Thyroid gland (tissue), 4 donors: ENCODE measurements around the gene WNK2. TPM values are rescaled to one million over a fixed set of nuclear protein-coding genes. Genes with fewer than 3 reads are reported as not detected.

Source experiments
- DNase-seq, 2 donors: peaks; one replicate each; pipeline ENCODE4 v3.0.0-alpha.2; 2019
- H3K27ac ChIP-seq, 3 donors: fragments of 200-600 bp; sonication (generic); 1 replicate in 2 of 3; 2 replicates in 1 of 3; pipeline ENCODE4 v1.5.1; 2016 to 2019; ENCODE audit warnings: mild to moderate bottlenecking in 1 of 3, moderate library complexity in 1 of 3
- H3K27me3 ChIP-seq: fragments of 200-600 bp; sonication (generic); one replicate; pipeline ENCODE4 v1.5.1; 2019
- H3K36me3 ChIP-seq, 2 donors: fragments of 200-600 bp; sonication (generic); one replicate each; pipeline ENCODE4 v1.5.1; 2016 to 2019
- H3K4me1 ChIP-seq, 2 donors: fragments of 200-600 bp; sonication (generic); one replicate each; pipeline ENCODE4 v1.5.1; 2017 to 2019
- H3K4me3 ChIP-seq, 3 donors: fragments of 200-600 bp; sonication (generic); replicated peaks in 1 of 3; 1 replicate in 2 of 3; 2 replicates in 1 of 3; pipeline ENCODE4 v1.5.1; 2016; ENCODE audit warnings: mild to moderate bottlenecking in 1 of 3
- H3K9me3 ChIP-seq: fragments of 200-600 bp; sonication (generic); one replicate; pipeline ENCODE4 v1.5.1; 2017
- CTCF ChIP-seq, 6 experiments: fragments of 200-600 bp in 3 of 6; fragments of 450-650 bp in 3 of 6; sonication (generic) in 3 of 6; IDR thresholded peaks; one replicate each; pipeline ENCODE4 v1.5.1; 2016 to 2019; ENCODE audit warnings: antibody characterized with exemption in 6 of 6, mild to moderate bottlenecking in 2 of 6, inconsistent platforms in 1 of 6, moderate library complexity in 1 of 6
- POLR2A ChIP-seq, 2 donors: fragments of 450-650 bp; IDR thresholded peaks; one replicate each; pipeline ENCODE4 v1.6.1; 2017; ENCODE audit warnings: antibody characterized with exemption in 2 of 2, mild to moderate bottlenecking in 2 of 2, moderate library complexity in 1 of 2
- WGBS, 2 donors: methylation state at CpG; one replicate each; pipeline ENCODE4 v1.1.5; 2017; 5-methylcytosine and 5-hydroxymethylcytosine counted together
- intact Hi-C: fragments of 100-400 bp; cut with DNase I; formaldehyde crosslinking; loops from one replicate; pipeline ENCODE4 v1.15.1; 2023
- total RNA-seq, 4 donors: library from RNA; depleted of rRNA; stranded (reverse); fragments of >200 nt; gene quantifications; one replicate each; pipeline ENCODE4 v1.2.3, GENCODE V29; 2016

The WNK2 gene
- total RNA-seq, 4 donors from 2014 or later, result 0.94 to 8.5 (median 8.1) TPM

GRCh38 chr9:93168581-93168980 is 15.4 kb upstream of the WNK2 start:
- H3K27ac ChIP-seq, result no peak overlapping the region
- H3K4me1 ChIP-seq, result no peaks in the 10 kb centered on the region
- TF ChIP-seq CTCF (IDR thresholded peaks at IDR 0.05) (no peak), POLR2A (IDR thresholded peaks at IDR 0.05) (no peak)
- H3K9me3 ChIP-seq, result no peaks in the 10 kb centered on the region
- H3K36me3 ChIP-seq, result no peaks in the 10 kb centered on the region
- no peaks in the 10 kb centered on the region for H3K27me3 ChIP-seq
- DNase-seq, result no peak
- no peak overlapping the region for H3K4me3 ChIP-seq
- intact Hi-C loops, result loop anchor here (10.0 kb wide), 1 partner anchor 396 kb away; no protein-coding TSS in a partner anchor
- 95 to 98% methylated on average over 5 of the region's 5 CpGs for WGBS, 2 donors

- Histone ChIP-seq H3K36me3 (no peaks in the 10 kb centered on the region), H3K4me1 (no peaks in the 10 kb centered on the region), H3K4me3 (no peak overlapping the region), H3K27me3 (no peaks in the 10 kb centered on the region), H3K9me3 (no peaks in the 10 kb centered on the region), H3K27ac (no peak overlapping the region)
- WGBS, 2 donors, result 91 to 100% methylated on average over 1 of the region's 1 CpG
- DNase-seq, result no peak
- intact Hi-C loops, result loop anchor here (10.0 kb wide), 1 partner anchor 395 kb away; no protein-coding TSS in a partner anchor
- no peak for TF ChIP-seq POLR2A (IDR thresholded peaks at IDR 0.05)
- TF ChIP-seq CTCF (IDR thresholded peaks at IDR 0.05), result no peak
Measured at GRCh38 chr9:93169444-93169843, 14.5 kb upstream of the WNK2 start.

GRCh38 chr9:93170571-93170970 is 13.4 kb upstream of the WNK2 start:
- no peaks in the 10 kb centered on the region for H3K36me3 ChIP-seq
- no peak for TF ChIP-seq CTCF (IDR thresholded peaks at IDR 0.05)
- TF ChIP-seq POLR2A (IDR thresholded peaks at IDR 0.05), result no peak
- no peaks in the 10 kb centered on the region for H3K27me3 ChIP-seq
- no peak for DNase-seq
- 87 to 90% methylated on average over 8 of the region's 8 CpGs for WGBS, 2 donors
- no peak overlapping the region for H3K27ac ChIP-seq
- intact Hi-C loops, result no loop called here
- H3K4me1 ChIP-seq, result no peaks in the 10 kb centered on the region
- H3K4me3 ChIP-seq, result no peak overlapping the region
- H3K9me3 ChIP-seq, result no peaks in the 10 kb centered on the region

- Histone ChIP-seq H3K36me3 (no peaks in the 10 kb centered on the region), H3K27me3 (no peaks in the 10 kb centered on the region), H3K4me3 (no peak overlapping the region), H3K27ac (no peak overlapping the region), H3K9me3 (no peaks in the 10 kb centered on the region), H3K4me1 (no peaks in the 10 kb centered on the region)
- TF ChIP-seq CTCF (IDR thresholded peaks at IDR 0.05) (no peak), POLR2A (IDR thresholded peaks at IDR 0.05) (no peak)
- intact Hi-C loops, result no loop called here
- 95 to 99% methylated on average over 6 to 7 of the region's 8 CpGs for WGBS, 2 donors
- no peak for DNase-seq
Measured at GRCh38 chr9:93171261-93171990, 12.5 kb upstream of the WNK2 start.

- 78 to 87% methylated on average over 14 to 18 of the region's 20 CpGs for WGBS, 2 donors
- H3K9me3 ChIP-seq, result no peaks in the 10 kb centered on the region
- intact Hi-C loops, result no loop called here
- H3K27me3 ChIP-seq, result no peaks in the 10 kb centered on the region
- no peak overlapping the region for H3K4me3 ChIP-seq
- no peak overlapping the region for H3K27ac ChIP-seq
- H3K36me3 ChIP-seq, result no peaks in the 10 kb centered on the region
- no peak for TF ChIP-seq POLR2A (IDR thresholded peaks at IDR 0.05)
- TF ChIP-seq CTCF (IDR thresholded peaks at IDR 0.05), result no peak
- DNase-seq, result no peak
- H3K4me1 ChIP-seq, result no peaks in the 10 kb centered on the region
Measured at GRCh38 chr9:93172666-93173364, 11.1 kb upstream of the WNK2 start.
